AG09319 (cell line): ENCODE data around the gene MAPKAP1.

Experiments
- DNase-seq: peaks from one replicate; pipeline ENCODE4 v3.0.0-alpha.2; 2010; ENCODE audit warnings: low read depth; ENCODE audit errors: extremely low read depth
- CTCF ChIP-seq: IDR thresholded peaks from 2 replicates; pipeline ENCODE4 v1.5.1; 2011; ENCODE audit warnings: low read depth, mild to moderate bottlenecking, inconsistent platforms, low read length, moderate library complexity

The MAPKAP1 gene

GRCh38 chr9:125544484-125544883 lies 162.5 kb downstream of the MAPKAP1 start:
- no peak for DNase-seq
- TF ChIP-seq CTCF, result no peak

DNA sequence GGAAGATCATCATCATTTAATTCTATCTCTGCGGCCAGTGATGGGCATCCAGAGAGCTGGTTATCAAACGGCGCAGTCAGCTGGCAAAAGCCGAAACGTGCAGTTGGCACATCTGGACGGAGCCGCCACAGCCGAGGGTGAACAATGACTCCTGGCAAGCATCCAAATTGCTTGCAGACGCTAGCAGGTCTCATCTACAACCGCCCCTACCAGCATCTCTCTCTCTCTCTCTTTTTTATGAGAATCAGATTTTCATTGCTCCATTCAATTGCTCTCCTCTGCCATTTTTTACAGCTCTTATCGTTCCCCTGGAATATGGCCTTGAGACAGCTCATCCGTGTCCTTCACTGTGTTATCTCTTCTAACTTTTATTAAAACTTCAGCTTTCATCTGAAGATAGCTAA lies 165.2 kb downstream of the MAPKAP1 start:
- DNase-seq, result no peak
- no peak for TF ChIP-seq CTCF

DNA sequence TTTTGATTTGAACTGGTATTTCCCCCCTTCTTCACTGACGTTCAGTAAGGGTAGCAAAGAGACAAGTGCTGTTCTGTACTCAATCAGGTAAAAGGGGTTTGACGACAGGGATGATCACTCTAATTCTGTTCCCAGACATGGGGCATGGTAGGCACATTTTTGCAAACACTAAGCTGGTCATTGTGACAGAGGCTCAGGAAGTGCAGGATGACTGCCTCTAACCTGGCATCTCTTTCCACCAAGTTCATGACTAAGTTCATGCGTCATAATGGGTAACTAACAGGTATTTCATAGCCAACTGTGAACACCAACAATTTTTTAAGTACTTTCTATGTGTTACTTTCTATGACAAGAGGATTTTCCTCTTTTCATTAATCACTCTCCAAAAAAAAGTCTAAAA lies 166.5 kb downstream of the MAPKAP1 start:
- TF ChIP-seq CTCF, result no peak
- DNase-seq, result no peak

DNA sequence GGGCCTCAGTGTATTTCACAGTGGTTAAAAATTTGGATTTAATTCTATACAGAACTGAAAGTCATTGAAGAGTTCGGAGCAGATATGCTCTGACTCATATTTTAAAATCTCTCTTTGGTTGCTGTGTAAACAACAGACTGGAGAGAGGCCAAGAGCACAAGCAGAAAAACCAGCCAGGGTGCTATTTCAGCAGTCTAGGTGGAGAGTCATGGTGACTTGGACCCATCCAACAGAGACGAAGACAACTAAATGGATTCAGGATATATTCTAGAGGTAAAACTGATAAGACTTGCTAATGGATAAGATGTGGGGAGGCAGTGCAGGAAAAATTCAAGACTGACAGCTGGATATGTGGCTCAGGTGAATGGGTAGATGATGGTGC lies 168.9 kb downstream of the MAPKAP1 start:
- no peak for TF ChIP-seq CTCF
- DNase-seq, result no peak

DNA sequence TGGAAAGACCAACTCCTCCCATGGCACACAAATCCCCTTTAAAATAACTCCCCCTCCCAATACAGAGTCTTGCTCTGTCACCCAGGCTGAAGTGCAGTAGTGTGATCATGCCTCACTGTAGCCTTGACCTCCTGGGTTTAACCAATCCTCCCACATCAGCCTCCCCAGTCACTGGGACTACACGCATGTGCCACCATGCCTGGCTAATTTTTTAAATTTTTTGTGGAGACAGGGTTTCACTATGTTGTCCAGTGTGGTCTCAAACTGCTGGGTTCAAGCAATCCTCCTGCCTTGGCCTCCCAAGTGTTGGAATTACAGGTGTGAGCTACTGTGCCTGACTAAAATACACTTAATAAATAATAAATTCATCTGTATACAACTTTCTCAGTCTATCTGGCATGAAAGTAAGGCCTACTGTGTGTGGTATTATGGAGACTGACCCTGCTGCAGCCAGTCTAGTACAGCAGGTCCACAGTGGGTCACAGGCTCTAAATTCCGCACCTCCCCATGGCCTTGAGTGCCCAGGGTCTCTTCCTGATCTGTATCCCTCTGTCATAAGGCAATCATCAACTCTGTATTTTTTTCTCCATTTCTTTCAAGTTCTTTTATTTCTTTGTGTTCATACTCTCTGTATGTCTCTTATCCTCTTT lies 169.4 kb downstream of the MAPKAP1 start:
- no peak for DNase-seq
- TF ChIP-seq CTCF, result no peak

- no peak for TF ChIP-seq CTCF
- DNase-seq, result no peak
Observed at GRCh38 chr9:125536776-125537175, 170.2 kb downstream of the MAPKAP1 start.

DNA sequence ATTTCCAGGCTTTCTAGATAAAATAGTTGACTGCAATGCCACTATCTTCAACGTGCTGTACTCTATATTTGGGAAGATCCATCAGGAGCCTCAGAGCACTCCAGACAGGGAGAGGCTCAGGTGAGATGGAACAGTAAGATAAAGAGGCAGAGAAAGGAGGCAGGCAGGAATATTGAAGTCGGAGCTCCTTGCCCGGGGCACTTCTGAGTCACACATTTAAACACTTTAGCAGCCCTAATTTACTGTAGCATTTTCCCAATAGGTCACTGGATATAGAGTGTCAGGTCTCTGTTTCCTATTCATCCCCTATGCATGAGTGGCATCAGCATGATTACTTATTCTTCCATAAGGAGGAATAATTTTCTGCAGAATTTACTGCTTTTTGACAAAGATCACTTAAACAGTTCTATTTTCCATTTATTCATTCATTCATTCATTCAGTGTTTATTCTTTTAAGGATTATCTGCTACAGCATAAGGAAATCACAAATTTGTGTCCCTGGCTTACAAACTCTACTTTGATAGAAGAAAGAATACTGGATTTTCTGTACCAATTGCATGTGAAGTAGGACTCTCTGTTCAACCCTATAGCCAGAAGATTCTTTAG lies 170.7 kb downstream of the MAPKAP1 start:
- TF ChIP-seq CTCF, result no peak
- DNase-seq, result no peak
